Measurements from ENCODE around the gene DIPK1B.

DIPK1B gene

GRCh38 chr9:136686794-136687711, 25.3 kb upstream of the DIPK1B start, which contains the start of gene AGPAT2:
AGPAT2 (minus strand) TSS chr9:136687457; CDS start chr9:136687357, 100 bp downstream.
- peak; percentile 94 for DNase-seq (ENCODE audit: low spot score)

DNA sequence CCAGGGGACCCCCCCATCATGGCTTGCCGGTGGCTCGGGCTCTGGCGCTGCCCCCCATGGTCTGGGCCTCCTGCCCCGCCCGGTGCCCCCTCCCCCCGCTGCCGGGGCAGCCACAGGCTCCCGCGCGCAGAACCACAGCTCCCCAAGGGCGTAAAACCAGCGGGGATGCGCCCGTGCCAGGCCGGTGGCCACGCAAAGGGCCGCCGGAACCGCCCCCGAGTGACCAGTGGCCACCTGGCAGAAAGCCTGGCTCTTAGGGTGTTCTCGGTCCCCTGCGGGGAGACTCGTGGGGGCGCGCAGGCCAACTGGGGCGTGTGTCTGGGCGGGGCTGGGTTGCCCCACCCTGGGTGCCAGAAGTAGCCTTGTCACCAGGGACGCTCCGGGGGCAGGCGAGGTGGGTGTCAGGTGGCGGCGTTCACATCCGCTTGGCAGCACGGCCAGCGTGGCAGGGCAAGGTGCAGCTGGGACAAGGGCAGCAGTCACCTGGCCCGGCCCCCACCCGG, 24.6 kb upstream of the DIPK1B start:
- no peak for DNase-seq (ENCODE audit: low spot score)

DNA sequence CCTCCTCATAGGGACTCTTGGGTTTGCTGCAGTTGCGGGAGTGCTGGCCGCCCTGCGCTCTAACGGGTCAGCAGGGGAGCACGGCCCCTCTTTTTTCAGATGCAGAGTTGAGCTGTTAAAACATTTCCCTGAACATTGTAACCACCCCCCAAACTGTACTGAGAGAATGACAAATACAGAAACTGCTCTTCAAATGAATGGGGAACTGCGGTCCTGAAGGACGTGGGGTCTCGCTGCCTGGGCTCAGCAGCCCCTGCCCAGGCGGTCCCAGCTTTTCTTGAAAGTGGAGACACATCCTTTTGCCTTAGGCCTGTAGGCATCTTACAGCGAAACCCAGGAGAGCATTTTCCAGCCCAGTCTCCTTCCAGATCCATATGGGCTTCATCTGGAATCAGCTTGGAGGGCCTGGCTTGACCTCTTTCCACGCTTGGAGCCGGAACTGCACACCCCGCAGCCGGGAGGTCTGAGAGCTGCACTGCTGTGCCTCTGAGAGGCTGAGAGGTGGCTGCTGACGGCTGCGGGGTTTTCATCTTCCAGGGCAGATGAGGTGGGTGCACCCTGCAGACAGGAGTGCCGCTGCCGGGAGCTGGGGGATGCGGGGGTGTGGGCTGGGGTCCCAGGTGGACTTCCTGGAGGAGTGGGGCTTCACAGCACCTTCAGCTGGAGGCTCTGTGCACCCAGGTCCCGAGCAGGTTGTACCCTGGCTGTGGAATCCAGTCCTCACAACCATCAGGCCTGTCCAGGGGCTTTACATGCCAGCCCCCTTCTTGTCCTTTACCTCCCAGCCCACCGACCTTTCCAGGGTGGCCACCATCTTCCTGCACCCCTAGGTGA, 23.9 kb upstream of the DIPK1B start:
- DNase-seq (ENCODE audit: low spot score), result no peak

DNA sequence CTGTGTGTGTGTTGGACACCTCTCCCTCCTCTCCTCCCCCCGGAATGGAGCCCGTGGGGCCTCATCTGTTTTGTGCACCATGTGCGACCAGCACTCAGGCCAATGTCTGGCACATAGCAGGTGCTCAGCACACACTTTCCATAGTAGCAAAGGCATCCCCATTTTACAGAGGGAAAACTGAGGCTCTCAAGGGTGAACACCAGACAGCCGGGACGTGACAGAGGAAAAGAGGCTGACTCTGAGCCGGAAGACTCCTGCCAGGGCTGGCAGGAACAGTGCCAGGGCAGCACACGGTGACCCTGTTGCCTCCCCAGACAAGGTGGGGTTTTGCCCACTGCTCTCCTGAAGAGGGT, 23.3 kb upstream of the DIPK1B start:
- DNase-seq (ENCODE audit: low spot score), result no peak

GRCh38 chr9:136690104-136690805, 22.1 kb upstream of the DIPK1B start:
- no peak for DNase-seq (ENCODE audit: low spot score)

- no peak for DNase-seq (ENCODE audit: low spot score)
These were observed 21.5 kb upstream of the DIPK1B start for GRCh38 chr9:136690806-136691261.

DNA sequence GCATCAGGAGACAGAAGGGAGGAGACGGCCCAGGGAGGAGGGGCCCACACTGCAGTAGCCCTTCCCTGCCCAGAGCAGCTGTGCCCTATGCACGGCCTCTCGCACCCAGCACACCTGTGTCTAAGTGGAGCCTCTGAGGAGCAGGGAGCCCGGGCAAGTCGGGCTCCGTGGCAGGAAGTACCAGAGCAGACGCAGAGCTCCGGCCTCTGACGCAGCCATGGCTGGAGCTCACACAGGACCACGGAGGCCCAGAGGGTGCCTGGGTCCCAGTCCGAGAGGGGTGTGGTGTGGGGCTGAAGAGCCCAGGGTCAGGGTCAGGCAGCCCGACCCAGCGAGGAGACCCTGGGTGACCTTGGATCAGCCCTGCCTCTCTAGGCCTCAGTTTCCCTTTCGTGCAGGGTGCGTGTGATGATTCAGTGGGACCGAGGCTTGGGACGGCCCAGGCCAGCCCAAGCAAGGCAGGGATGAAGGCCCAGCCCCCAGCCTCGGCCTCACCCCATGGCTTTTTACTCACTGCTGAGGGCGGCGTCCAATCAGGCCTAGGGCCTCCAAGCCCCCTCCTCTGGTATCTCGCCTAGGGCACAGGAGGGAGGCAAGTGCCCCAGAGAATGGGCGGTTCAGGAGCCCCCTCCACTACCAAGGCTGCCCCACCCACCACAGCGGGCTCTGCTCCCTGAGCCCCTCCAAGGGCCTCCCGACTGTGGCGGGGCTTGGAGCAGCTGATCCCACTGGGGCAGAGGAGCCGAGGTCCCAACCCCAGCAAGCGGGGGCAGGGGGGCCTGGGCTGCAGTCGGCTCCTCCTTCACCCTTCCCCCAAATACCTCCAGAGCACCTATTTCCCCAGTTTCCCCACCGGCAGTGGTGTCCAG, 20.8 kb upstream of the DIPK1B start:
- no peak for DNase-seq (ENCODE audit: low spot score)

DNA sequence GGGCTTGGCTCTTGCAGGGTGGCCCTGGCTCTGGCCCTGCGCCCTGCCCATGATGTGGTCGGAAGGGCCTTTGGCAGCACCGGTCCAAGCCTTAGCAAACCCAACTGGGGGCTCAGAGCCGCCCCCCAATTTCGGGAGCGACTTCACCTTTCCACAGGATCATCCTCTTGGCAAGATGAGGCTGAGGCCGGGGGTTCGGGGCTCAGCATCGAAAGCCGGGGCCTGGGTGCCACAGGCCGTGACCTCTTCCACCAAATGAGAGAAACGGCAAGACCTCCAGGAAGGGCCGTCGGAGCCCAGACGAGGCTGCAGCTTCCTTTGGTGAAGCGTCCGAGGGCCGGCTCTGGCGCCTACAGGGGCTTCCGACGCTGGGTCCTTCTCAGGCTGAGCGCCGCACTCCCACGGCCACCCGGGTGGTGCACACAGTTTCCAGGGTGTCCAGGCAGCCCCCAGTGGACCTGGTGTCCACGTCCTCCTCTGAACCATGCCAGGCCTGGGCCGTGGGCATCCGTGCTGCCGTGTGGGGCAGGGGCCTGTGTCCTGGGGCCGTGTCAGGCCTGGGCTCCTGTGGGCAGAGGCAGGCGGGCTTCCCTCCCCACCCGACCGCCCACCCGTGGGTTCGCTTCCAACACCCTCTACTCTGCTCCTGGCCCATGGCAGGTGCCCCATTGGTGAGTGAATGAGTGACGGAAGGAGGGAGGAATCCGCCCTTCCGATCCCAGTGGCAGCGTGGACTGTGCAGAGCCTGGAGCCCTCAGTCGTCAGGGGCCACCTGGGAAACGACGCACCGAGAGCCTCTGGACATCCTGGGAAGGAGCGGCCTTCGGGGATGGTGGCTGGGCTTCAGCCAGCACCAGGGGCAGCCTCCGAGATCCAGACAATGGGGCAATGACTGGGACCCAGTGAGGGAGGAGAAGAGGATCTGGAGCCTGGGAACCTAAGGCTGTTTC, 19.9 kb upstream of the DIPK1B start:
- no peak for DNase-seq (ENCODE audit: low spot score)

- DNase-seq (ENCODE audit: low spot score), result no peak
These were observed 19.3 kb upstream of the DIPK1B start for GRCh38 chr9:136693135-136693489.

DNA sequence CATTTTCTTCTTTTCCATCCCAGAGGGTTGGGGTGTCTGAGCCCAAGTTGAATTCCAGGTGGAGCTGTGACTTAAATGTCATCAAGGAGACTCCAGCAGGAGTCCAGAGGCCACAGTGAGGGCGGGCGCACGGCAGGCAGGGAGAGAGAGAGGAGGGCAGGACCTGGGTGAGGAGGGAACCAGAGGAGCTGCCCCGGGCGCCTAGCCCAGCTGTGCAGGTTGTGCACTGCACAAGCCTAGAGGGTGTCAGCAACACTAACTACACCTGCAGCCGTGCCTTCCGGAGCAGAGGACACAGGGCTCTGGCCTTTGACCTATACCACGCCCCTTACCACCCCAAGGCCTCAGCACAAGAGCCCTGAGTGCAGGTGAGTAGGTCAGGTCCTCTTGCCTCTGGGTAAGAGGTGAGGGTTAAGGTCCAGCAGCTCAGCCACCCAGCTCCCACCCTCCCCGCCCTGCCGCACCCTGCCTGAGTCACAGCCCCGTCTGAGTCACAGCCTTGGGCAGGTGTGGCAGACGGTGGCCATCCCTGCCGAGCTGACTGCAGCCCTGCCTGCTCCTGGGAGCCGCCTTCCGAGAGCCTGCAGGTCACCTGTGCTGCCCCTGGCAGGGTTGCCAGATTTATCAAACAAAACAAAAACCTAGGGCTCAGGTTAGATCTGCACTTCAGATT, 18.7 kb upstream of the DIPK1B start:
- no peak for DNase-seq (ENCODE audit: low spot score)

DNA sequence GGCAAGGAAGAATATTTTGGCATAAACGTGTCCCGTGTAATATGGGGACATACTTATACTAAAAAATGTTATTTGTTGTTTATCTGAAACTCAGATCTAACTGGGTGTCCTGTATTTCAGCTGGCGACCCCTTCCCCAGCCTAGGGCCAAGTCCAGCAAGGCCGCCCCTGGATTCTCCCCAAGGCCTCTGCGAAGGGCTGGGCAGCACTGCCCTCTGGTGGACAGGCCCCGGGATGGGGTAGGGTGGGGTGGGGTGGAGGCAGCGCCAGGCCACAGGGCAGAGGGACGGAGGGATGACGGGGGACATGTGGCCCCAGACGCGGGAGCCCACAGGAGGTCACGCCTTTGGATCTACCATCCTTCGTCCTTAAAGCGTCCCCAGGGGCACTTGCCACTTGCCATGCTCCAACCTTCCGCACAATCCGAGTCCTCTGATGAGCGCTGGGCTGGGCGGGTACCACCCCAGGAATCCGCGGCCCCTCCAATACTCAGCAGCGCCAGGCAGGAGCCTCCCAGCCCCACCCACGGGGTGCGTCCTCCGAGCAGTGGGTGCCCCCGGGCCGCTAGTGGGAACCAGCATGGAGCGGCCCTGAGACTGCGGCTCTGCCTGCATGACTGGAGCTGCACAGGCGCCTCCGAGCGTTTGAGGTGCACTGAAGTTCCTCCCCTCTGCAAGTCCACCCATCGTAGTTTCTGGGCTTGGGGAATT, 18.1 kb upstream of the DIPK1B start:
- DNase-seq (ENCODE audit: low spot score), result peak; percentile 85

DNA sequence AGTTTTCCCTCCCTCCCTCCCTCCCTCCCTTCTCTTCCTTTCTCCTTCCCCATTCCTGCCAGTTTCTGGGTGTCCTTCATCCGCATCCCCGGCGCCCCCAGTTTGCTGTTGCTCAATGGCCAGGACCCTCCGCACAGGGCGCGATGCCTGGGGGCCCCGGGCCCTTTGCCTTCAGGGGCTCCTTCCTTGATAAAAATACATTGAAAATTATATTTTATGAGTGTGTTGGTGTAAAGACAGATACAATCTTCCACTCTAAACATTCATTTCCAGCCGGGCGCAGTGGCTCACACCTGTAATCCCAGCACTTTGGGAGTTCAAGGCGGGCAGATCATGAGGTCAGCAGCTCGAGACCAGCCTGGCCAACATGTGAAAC, 17.5 kb upstream of the DIPK1B start:
- DNase-seq (ENCODE audit: low spot score), result no peak

DNA sequence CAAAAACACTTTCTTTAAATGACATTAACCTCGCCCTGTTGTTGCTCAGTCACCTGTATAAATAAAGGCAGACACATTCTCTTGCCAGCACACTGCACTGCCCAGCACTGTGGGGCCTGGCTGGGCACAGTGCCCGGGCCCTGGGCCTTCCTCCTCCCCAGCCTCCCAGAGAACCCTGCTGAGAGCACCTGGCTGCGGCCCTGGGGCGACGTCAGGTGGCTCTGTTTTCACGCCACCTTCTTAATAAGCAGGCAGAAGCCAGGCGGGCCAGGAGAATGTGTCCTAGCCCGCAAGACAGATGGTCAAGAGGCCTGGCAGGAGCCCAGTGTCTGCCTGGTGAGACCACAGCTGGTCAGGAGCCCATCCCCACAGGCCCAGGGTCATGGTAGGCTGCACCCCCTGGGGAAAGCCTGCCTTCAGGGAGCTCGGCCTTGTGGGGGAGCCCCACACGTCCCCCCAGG, 16.9 kb upstream of the DIPK1B start:
- no peak for DNase-seq (ENCODE audit: low spot score)

GRCh38 chr9:136695955-136696354, 16.4 kb upstream of the DIPK1B start:
- no peak for DNase-seq (ENCODE audit: low spot score)

GRCh38 chr9:136696502-136696901, 15.9 kb upstream of the DIPK1B start:
- no peak for DNase-seq (ENCODE audit: low spot score)

DNA sequence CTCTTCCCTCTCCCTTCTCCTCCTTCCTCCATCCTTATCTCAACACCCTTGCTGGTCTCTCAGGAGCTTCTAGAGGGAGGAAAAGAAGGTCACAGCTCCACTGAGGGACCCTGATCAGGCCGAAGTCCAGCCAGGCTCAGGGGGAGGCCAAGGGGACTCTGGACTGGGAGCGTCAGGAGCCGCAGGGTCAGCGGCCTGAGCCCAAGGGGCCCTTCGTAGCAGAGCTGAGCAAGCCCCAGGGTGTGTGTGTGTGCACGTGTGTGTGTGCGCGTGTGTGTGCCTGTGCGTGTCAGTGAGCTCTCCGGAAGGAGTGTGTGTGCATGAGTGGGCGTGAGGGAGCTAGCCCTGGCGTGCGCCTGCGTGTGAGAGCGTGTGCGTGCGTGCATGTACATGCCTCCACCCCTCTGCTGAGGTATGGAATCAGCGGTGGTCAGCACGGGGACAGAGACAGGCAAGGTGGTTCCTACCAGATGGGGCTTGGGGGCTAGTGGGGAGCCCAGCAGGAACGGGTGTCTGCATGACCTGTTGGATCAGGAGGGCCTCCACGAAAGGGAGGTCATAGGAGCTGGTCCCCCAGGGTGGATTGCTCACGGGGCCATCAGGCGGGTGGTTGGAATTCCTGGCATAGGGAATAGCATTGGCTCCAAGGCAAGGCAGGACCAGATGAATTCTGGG, 15.1 kb upstream of the DIPK1B start:
- no peak for DNase-seq (ENCODE audit: low spot score)

GRCh38 chr9:136697821-136698526, 14.4 kb upstream of the DIPK1B start:
- no peak for DNase-seq (ENCODE audit: low spot score)
